GM15510 (cell line): ENCODE results near the gene PDGFB.

Experiments used
- POLR2A ChIP-seq: IDR thresholded peaks from 3 replicates; pipeline ENCODE4 v1.6.1; 2011; ENCODE audit warnings: borderline replicate concordance; ENCODE audit not compliant: insufficient read length; ENCODE audit errors: extremely low read depth

Gene PDGFB

DNA sequence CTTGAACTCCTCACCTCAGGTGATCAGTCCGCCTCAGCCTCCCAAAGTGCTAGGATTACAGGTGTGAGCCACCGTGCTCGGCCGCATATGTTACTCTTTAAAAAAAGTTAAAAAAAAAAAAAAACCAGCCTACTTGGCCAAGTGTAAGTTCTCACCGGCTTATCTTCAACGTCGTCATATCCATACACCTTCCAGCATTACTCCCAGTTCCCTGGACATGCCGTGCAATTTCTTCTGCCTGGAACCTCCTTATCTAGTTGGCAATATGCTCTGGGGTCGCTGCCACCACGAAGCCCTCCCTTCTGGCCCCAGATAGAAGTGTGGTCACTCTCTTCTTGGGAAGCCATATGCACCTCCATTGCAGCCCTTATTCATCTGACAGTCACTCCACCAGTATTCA, 56.0 kb downstream of the PDGFB start:
- TF ChIP-seq POLR2A: no peak

- no peak for TF ChIP-seq POLR2A
Observed at GRCh38 chr22:39185601-39186012, 59.2 kb downstream of the PDGFB start.

GRCh38 chr22:39184586-39185577, 59.9 kb downstream of the PDGFB start:
- TF ChIP-seq POLR2A: no peak

DNA sequence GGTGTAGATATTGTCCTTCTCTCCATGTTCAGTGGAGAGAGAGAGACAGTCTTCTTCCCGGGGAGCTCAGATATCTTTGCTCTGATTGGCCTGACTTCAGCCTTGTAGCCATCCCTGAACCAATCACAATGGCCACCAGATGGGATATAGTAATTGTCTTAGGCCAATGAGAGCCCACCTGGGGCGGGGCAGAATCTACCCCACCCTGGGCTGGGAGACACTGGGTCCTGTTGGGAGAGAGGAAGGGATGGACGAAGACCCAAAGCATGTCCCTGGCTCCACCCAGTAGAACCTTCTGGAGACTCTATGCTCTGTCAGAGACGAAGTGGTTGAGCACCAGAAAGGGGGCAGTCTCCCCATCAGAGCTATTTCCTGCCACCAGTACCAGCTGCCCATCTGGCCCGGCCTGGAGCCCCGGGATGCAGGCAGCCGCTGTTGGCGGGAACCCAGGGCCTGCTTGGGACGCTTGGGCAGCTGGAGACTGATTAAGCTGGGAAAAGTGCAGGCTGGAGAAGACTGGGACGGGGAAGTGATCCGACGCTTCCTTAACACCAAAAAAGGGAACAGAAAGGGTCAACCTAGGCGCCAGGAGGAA, 60.7 kb downstream of the PDGFB start:
- no peak for TF ChIP-seq POLR2A

GRCh38 chr22:39182478-39183030, 62.2 kb downstream of the PDGFB start:
- no peak for TF ChIP-seq POLR2A

- no peak for TF ChIP-seq POLR2A
Observed at GRCh38 chr22:39181778-39182177, 63.0 kb downstream of the PDGFB start.

- TF ChIP-seq POLR2A: no peak
Observed at GRCh38 chr22:39181356-39181755, 63.4 kb downstream of the PDGFB start.

- no peak for TF ChIP-seq POLR2A
Observed at GRCh38 chr22:39179841-39180335, 64.9 kb downstream of the PDGFB start.

DNA sequence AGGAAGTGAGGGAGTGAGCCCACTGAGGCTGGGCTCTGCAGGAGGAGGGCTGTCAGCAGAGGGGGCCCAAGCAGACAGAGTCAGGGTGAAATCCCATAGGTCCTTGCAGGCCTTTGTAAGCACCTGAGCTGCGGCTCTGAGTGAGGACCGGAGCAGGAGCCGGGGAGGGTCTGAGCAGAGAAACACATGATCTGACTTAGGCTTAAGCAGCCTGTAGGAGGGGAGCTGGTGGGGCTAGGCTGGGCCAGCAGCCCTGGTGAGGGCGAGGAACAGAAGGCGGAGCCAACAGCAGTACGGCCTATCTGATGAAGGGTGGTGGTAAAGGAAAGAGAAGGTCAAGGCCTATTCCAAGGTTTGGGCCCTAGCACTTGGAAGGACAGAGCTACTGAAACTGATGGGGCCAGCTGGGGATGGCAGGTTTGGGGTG, 65.4 kb downstream of the PDGFB start:
- TF ChIP-seq POLR2A: no peak

DNA sequence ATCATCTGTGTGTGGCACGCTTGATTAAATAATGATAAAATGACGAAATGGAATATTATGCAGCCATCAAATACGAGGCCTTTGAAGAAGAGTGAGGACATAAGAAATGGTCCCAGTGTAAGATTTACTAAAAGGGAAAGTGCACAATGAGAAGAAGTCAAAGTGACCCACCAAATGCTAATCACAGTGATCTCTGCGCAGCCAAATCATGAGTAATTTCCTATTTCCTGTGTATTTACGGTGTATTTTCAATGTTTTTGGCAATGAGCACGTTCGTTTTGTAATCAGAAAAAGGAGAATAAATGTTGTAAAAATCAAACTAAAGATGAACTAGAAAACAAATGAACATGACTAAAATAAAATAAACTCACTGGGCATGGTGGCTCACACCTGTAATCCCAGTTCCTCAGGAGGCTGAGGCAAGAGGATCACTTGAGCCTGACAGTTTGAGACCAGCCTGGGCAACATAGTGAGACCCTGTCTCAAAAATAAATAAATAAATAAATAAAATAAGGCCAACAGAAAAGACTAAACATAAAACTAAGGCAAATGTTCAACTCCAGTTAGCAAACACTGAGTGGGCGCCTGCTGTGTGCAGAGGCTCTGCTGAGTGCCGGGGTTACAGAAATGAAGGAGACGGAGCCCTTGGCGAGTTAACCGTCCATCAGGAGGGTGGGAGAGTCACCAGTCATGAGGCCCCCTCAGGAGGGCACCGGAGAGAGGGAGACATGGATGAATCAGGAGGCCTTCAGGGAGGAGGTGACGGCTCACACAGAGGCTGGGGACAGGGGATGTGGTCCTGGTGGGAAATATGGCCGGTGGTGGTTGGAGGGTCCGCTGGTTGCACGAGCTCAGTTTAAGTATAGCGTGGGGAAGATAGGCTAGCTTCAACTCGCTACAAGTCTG, 66.3 kb downstream of the PDGFB start:
- TF ChIP-seq POLR2A: no peak

- TF ChIP-seq POLR2A: no peak
Observed at GRCh38 chr22:39177791-39178190, 67.0 kb downstream of the PDGFB start.

DNA sequence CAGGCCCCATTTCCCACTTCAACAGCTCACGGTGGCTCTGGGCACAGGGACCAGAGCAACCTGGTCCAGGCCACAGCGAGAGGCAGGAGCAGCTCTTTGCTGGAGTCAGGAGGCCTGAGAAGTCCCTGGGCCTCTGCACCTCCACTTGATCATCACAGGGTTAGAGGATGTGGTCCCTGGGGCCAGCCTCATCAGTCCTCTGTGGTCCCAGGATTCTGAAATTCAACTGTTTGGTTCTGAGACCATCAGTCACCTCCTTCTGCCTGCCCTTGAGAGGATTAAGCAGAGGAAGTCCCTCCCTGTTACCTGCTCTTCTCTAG, 67.4 kb downstream of the PDGFB start:
- TF ChIP-seq POLR2A: no peak

DNA sequence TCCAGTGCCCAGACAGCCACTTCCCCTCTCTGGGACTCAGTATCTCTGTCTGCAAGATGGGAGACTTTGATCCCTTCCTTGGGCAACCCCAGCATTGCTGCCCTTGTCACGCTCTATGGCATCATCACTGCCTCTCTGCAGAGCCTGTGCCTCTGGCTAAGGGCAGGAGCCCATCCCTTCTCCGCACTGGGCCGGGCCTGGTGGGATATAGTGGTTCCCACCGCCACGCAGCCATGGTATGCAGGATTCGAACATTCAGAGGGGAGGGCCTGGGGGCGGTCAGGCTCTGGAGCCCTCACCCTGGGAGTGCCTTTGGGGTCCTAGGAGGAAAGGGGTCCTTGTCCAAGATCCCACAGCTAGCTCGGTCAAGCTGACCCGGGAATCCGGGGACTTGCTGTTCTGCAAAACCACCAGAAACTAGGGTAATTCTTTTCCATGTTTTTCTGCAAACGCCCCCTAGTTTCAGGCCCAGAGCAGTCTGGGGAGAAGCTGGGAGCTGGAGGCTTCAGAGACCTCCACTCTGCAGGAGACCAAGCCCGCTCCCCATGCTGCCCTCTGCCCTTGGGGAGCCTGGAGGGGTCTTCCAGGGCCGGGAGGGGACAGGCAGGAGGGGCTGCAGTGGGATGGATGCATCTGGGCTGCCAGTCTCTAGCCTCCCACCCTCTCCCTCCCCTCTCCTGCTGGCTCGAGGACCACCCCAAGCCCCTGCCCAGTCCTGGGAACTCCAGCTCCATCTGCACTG, 67.9 kb downstream of the PDGFB start:
- TF ChIP-seq POLR2A: no peak
